ENCODE data around the gene MBD1. TPM values are rescaled to one million over a fixed set of nuclear protein-coding genes. Genes with fewer than 3 reads are reported as not detected.
A peak's percentile ranks its signal among the peaks of the same experiment; 100 is the strongest.

MBD1 gene
- polyA plus RNA-seq, 1 experiment: 35.3 TPM

DNA sequence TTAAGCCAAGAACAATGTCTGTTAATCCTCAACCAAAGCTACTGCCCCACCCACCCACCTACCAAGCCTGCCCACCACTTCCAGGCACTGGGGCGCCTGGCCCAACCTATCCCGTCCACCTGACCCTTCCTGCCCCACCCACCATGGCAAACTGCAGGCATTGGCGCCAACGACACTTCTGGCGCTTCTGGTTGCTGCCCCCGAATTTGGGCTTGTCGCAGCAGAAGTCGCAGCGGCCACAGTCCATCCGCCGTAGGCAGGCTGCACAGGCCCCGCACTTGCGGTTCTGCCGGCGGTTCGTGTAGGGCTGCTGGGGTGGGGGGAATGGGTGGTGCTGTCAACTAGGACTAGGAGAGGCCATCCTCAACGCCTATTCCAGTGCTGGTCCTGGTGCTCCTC is 7.3 kb downstream of the MBD1 start:
- Histone ChIP-seq H3K27ac (ENCODE audit: low read depth, low read length) (no peak overlapping the region), H3K27me3 (ENCODE audit: control insufficient read depth, insufficient read depth, low read length) (no peaks in the 10 kb centered on the region), H3K9me3 (ENCODE audit: control insufficient read depth, insufficient read depth, low read length) (no peaks in the 10 kb centered on the region), H3K4me3 (ENCODE audit: low read depth, low read length) (no peak overlapping the region)
- POLR2A ChIA-PET: no interaction called here
- TF ChIP-seq, protein P1, sequence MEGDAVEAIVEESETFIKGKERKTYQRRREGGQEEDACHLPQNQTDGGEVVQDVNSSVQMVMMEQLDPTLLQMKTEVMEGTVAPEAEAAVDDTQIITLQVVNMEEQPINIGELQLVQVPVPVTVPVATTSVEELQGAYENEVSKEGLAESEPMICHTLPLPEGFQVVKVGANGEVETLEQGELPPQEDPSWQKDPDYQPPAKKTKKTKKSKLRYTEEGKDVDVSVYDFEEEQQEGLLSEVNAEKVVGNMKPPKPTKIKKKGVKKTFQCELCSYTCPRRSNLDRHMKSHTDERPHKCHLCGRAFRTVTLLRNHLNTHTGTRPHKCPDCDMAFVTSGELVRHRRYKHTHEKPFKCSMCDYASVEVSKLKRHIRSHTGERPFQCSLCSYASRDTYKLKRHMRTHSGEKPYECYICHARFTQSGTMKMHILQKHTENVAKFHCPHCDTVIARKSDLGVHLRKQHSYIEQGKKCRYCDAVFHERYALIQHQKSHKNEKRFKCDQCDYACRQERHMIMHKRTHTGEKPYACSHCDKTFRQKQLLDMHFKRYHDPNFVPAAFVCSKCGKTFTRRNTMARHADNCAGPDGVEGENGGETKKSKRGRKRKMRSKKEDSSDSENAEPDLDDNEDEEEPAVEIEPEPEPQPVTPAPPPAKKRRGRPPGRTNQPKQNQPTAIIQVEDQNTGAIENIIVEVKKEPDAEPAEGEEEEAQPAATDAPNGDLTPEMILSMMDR (IDR thresholded peaks at IDR 0.05; ENCODE audit: low read depth, low read length): no peak
- no peak for DNase-seq (ENCODE audit: low read depth, low spot score)
- CTCF ChIA-PET: no interaction called here

DNA sequence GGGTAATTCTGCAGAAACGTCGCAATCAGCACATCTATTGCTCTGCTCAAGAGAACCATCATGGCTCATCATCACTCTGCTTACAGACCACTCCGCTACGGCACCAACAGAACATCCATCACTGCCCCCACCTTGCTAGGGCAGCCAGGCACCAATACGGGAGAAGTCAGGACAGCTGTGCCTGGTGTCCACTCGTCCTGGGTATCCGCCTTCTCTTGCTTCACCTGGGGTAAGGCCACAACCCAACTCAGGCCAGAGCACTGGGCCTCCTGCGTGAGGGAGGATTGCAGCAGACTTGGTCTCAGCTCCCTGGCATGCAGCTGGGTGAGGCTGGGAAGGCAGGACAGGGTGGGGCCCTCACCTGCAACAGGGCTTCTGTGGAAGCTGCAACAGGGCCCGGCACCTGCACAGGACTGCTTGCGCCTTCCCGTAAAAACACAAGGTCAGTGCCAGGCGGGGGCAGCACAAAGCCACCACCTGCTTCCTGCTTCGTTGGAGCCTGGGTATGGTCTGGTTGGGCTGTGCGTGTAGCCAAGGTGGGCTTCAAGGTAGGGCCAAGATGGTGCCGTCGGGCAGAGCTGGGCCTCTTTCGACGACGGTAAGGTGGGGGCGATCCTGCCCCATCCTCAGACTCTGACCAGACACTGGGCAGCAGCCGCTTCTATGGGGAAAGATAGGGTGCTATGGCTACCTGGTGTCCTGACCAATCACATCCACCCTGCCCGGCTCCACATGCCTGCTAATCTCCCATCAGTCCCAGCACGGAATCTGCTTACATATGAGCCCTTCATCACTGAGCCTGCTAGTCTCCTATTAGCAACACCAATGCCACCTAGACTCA is 7.9 kb downstream of the MBD1 start:
- ChIA-PET CTCF (no interaction called here), POLR2A (no interaction called here)
- no peak for DNase-seq (ENCODE audit: low read depth, low spot score)
- no peak overlapping the region for H3K27ac ChIP-seq (ENCODE audit: low read depth, low read length)
- no peak overlapping the region for H3K4me3 ChIP-seq (ENCODE audit: low read depth, low read length)
- H3K27me3 ChIP-seq (ENCODE audit: control insufficient read depth, insufficient read depth, low read length): no peaks in the 10 kb centered on the region
- H3K9me3 ChIP-seq (ENCODE audit: control insufficient read depth, insufficient read depth, low read length): peaks cover under 1% of the 10 kb centered on the region; the same call in 1 of the 2 replicates
- TF ChIP-seq, protein P1 (IDR thresholded peaks at IDR 0.05; ENCODE audit: low read depth, low read length): no peak

DNA sequence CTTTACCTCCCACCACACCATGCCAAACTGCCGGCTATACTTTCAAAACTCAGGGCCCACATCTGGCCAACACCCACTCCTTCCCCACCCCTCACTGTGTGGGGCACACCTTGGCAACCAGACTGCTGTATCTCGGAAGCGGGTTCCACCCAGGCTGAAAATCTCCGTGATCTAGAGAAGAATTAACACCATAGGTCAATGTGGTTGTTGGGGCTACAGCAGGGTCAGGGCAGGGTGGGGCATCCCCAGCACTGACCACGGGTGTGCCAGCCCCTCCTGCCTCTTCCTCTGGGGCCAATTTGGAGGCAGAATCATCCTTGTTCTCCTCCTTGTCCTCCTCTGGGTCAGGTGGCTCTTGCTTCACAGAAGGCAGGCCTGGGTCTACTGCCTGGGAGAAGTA is 8.8 kb downstream of the MBD1 start:
- H3K27me3 ChIP-seq (ENCODE audit: control insufficient read depth, insufficient read depth, low read length): no peaks in the 10 kb centered on the region
- ChIA-PET POLR2A (no interaction called here), CTCF (no interaction called here)
- no peak for DNase-seq (ENCODE audit: low read depth, low spot score)
- H3K9me3 ChIP-seq (ENCODE audit: control insufficient read depth, insufficient read depth, low read length): peaks cover 6% of the 10 kb centered on the region; the same call in 1 of the 2 replicates
- no peak overlapping the region for H3K27ac ChIP-seq (ENCODE audit: low read depth, low read length)
- TF ChIP-seq, protein P1 (IDR thresholded peaks at IDR 0.05; ENCODE audit: low read depth, low read length): no peak
- H3K4me3 ChIP-seq (ENCODE audit: low read depth, low read length): no peak overlapping the region

DNA sequence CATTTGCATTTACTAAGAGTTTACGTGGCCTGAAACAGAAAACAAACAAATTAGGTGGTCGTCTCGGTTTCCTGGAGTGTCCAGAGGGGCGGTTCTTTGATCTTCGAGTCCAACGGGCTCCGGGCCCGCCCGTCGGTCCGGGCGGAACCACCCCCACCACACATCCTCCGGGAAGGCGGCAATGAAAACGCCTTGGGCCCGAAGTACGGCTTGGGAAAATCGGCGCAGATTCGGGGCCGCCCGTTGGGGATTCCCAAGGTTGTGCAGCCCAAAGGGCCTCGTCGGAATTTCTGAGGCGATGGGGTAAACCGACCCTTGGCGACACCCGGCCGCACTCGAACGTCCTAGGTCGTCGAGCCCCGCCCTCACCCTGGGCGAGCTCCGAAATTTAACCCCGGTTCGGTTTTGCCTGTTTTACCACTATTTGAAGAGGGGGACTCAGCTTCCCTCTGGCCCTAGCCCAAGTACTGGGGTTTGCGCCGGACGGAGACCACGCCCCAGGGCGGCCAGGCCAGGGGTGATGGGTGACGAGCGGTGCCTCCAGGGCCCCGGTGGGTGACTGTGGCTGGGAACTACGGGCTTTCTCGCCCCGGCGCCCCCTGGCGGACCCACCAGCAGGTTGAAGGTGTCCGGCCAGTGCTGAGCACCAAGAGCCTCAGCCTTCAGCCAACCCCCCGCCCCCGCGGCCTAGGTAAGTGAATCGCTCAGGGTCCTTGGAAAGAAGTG is 13.1 kb downstream of the MBD1 start:
- peak overlapping the region; percentile 50 for H3K4me3 ChIP-seq (ENCODE audit: low read depth, low read length)
- ChIA-PET CTCF (interaction anchor here (0.7 to 1.8 kb wide), 4 partner anchors 10 to 426 kb away, joined by 3 to 11 read pairs (median 7); partner anchors contain the start of gene MBD1), POLR2A (interaction anchor here (1.1 kb wide), 1 partner anchor 13 kb away, joined by 5 read pairs; the partner anchor contains the start of gene MBD1)
- peak overlapping the region; percentile 31 for H3K27ac ChIP-seq (ENCODE audit: low read depth, low read length)
- TF ChIP-seq, protein P1 (IDR thresholded peaks at IDR 0.05; ENCODE audit: low read depth, low read length): peak; percentile 57
- H3K9me3 ChIP-seq (ENCODE audit: control insufficient read depth, insufficient read depth, low read length): peaks cover 6% of the 10 kb centered on the region; the same call in 1 of the 2 replicates
- no peak for DNase-seq (ENCODE audit: low read depth, low spot score)
- H3K27me3 ChIP-seq (ENCODE audit: control insufficient read depth, insufficient read depth, low read length): no peaks in the 10 kb centered on the region

All from AG04450 (cell line).